Measurements from ENCODE around the gene PGBD5.

The PGBD5 gene

DNA sequence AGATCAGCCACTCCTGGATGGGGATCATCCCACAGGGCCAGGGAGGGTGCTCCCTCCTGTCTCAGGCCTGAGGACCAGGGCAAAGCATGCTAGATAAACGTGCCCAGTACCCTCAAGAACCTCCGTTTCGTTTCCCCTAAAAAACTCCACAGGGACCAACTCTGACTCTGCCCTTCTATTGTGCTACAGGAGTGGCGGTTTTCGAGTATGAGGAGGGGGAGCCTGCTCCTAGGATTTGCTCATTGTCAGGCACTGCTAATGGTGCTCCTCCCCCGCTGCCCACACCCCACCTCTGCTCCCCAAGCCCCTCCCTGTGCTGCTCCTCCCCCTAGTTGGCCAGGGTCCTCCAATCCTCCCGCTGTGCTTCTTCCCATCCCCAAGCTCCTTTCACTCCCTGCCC is 32.0 kb downstream of the PGBD5 start:
- DNase-seq, result no peak

DNA sequence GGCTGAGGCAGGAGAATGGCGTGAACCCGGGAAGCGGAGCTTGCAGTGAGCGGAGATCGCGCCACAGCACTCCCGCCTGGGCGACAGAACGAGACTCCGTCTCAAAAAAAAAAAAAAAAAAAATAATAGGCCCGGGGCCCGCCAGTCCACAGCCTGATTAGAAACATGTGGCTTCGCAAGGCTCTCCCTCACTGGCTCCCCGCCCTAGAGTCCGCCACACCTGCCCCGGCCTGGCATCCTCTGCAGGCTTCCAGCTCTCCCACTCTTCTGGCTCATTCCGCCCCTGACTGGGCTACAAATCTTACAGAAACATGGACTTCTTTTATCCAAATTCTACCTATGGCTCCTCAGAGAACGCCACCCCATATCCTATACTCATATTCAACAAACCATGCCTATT is 32.4 kb downstream of the PGBD5 start:
- DNase-seq, result no peak

DNA sequence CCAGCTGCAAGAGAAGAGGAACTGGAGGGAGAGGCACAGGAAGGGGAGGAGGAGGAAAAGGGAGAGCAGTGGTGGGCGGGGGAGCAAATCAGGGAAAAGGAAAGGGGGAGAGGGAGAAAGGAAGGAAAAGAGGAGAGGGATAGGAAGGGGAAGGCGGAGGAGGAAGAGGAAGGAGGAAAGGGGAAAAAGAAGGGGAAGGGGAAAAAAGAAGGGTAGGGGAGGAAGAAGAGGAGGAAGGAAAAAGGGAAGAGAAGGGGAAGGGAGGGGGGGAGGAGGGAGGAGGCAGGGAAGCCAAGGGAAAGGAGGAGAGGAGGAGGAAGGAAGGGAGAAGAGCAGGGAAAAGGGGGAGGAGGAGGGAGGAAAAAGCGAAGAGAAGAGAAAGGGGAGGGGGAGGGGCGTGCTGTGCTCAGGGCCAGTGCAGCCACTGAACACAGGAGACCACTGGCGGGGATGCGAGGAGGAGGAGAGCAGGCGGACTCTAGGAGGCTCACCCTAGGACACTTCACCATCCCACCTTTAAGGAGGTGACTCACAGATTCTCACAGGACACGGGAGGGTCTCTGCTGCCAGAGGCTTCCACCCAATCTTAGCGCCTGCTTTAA is 33.1 kb downstream of the PGBD5 start:
- no peak for DNase-seq

DNA sequence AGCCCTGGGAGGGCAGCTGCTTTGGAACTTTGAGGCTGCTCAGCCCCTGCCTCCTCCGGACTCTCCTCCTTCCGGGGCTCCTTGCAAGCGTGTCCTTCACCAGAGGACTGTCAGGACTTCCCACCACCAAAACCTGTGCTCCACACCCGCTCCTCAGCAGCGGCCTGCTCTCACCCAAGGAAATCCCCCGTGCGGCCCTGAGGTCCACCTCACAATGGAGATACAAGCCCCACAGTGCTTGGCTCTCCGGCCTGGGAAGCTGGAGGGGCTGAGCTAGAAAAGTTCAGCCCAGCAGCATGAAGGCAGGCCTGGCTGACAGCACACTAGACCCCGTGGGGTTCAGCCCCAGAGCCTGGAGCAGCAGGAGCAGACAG is 33.6 kb downstream of the PGBD5 start:
- DNase-seq, result no peak

DNA sequence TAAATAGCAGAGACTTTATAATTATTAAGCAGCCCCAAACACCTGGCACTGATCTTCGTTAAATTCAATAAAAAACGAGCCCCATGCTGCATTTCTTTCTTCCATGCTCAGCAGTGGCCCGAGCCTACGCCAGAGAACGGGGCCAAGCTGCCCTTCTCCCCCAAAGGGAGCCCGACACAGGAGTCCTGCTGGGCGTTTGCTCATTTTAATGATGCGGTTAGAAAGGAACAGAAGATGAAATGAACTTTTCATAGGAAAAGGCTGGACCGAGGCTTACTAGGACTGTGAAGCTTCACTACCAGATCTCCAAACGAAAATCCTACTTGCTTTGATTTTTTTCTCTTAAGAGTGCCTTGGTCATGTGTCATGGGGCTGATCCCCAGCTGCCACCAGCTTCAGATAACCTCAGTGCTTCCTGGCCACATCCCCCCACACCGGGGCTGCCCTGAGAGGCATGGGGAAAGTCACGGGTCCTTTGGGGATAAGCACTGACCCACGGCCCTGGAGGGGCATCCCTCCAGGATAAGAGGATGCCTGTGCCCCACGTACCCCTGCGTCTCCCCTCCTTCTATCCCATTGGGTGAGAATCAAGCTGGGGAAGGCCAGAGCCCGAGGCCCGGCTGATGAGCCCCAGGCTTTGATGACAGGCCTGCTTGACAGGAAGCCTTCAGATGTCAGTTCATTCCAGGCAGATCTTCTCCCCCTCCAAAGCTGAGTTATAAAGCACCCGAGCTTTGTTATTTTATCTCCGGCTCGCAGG is 34.2 kb downstream of the PGBD5 start:
- no peak for DNase-seq

DNA sequence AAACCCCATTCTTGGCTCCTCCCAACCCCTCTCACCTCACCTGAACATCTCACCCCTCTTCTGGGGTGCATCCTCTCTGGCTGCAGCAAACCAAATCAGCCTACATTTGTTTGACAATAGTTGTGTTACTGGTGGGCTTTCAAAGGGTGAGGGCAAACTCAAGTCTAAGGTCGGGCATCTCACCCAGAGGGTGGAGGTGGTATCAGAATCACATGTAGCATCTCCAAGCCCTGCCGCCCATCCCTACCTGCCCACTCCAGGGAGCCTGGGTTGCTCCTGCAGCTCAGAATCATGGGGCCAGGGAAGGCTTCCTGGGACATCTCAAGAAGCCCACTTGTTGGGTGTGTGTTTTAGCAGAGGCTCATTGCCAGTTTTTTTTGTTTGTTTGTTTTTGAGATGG is 35.8 kb downstream of the PGBD5 start:
- no peak for DNase-seq

DNA sequence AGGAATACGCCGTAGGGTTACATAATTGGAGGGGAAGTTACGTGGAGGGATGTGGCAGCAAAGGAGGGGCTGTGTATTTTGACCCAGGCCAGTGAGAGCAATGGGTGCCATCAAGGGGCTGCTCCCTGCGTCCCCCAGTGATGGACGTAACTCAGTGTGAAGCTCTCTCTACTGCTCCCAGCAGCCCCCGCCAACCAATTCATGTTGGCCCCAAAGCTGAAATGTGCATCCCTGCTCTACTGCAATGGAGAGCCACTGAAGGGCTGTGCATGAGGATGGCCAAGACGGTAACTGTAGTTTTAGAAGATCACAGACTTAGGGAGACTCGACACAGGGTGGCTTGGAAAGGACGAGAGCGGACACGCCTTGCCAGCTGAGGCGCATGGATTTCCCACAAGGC is 38.3 kb downstream of the PGBD5 start:
- no peak for DNase-seq

DNA sequence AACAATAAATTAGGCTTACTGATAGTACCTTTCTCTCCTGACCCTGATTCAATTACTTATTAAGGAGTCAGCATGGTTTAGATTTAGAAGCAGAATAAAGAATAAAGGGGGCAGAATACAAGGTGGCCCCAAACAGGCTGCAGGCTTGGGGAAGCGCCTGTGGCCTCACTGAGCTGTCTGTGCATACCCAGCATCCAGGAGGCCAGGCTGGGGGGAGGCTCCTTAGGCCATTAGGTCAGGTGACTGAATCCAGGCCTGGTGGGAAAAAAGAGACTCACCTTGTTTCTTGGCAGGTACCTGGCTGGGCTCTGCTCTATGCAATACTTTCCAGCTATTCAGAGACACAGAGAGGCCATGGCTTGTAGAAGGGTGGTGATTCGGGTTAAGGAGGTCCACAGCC is 38.8 kb downstream of the PGBD5 start:
- no peak for DNase-seq

DNA sequence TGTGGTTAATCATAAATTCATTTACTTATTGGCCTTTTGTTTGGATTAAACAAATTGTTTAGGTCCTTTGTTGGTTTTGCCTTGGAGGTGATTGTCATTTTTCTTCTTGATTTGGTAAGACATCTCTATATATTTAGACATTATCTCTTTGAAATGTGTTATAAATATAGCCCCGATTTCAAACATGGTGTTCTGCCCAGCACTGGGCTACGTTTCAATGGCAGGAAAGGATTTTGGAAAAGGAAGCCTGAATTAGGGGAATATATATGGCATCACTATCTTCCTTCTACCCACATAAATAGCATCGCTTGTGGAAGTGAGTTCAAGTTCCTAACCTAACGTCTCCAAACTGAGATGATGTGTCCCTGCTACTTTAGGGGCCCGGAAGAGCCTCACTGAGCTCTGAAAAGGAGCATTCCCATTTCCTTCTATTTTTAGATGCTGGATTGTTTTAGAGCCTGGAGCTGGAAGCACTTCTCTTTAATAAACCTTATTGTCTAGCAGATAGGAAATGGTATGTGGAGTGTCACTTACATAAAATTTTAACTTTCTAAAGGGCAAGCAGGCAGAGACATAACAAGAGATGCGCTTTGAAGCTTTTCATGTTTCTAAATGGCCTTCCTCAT is 39.4 kb downstream of the PGBD5 start:
- DNase-seq, result no peak

DNA sequence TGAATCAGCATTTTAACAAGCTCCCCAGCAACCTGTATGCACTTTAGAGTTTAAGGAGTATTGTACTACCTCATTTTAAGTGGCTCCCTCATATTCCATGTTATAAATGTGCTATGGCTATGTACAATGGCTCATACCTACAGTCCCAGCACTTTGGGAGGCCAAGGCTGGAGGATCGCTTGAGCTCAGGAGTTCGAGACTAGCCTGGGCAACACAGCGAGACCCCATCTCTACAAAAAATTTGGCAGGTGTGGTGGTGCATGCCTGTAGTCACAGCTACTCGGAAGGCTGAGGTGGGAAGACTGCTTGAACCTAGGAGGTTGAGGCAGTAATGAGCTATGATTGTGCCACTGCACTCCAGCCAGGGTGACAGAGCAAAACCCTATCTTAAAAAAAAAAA is 40.2 kb downstream of the PGBD5 start:
- no peak for DNase-seq

DNA sequence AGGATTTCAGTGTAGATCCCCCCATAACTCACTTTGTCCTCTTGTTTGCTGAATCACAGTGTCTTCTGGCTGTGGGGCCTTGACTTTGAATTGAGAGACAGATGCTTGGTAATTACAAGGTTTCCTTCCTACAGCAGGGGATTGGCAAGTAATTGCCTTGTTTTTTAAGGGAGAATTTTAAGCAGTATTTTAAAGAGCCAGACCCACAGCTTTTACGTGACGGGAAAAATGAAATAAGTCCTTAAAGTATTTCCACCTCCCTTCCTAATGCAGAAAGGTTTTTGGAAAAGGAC is 41.0 kb downstream of the PGBD5 start:
- no peak for DNase-seq

DNA sequence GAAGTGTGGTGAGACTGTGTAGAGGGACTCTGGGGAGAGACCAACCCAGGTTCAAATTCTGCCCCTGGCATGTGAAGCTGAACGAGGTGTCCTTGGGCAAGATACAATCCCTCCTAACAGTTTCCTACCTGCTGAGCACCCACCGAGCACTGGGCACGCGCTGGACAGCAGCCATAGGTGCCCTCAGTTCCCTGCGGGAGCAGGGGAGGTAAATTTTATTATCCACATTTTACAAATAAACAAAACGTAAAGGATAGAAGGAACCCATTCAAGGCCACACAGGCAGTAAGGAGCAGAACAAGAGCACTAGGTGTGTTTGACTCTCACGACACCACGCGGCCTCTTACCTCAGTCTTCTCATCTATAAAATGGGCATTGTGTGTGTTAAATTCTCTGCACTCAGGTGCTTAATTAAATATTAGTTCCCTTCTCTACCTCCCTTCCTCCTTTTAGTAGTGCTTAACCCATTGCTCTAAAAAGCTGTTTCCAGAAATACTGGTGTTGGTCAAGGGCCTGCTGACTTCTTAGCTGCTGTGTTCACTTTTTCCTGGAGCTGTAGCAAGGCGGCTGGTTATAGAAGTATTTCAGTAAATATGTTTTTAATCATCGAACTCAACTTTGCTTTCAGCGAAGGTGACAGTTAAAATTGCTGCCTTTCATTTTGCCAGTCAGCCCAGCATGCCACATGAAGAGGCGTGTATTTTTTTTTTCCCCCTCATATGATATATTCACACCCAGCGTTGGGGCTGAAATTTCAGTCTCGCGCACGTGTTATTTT is 41.6 kb downstream of the PGBD5 start:
- no peak for DNase-seq

DNA sequence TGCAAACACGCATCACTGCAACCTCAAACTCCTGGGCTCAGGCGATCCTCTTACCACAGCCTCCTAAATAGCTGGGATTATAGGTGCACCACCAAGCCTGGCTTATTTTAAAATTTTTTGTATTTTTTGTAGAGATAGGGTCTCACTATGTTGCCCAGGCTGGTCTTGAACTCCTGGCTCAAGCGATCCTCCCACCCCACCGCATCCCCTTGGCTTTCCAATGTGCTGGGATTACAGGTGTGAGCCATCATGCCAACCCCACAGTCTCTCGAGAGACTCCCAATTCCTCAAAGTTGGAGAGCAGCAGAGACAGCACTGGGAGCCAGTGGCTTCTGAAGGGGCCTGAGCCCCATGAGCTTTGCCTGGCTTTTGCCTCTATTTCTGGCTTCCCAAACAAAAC is 42.7 kb downstream of the PGBD5 start:
- no peak for DNase-seq

DNA sequence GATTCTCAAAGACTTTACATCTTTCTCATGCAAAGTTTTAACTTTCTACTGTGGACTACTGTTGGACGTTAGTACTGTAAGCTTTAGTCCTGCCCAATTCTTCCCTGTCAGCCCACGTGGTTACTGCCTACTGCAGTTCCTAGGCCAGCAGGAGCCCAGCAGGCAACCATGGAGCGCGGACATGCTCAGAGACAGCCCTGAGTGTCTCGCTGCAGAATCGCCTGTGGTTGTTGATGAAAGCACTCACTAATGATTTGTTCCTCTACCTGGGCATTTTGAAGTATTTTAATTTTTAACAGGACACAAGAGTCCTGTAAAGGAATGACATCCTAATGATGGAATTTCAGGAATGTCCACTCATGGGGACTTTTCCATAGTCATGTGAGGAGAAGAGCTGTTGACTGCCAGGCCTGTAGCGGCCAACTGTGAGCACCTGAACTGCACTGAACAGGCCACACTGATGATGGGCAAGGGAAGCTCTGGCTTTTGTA is 44.1 kb downstream of the PGBD5 start:
- no peak for DNase-seq

DNA sequence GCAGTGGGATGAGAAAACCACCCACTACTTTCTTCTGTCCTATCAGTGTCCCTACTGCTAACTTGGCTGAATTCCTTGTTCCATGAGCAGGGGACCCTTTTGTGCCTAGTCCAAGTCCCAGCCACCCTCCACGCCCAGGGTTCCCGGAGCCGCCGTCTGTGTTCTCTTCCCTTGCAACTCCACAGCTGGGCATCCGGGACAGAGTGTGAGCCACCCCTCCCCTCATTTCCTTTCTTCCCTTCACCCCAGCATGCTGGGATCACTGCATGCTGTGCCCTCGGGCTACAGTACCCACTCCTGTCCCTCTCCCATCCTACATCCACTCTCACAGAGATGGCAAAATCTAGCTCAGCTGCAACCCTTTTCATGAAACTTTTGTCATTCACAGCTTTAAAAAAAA is 44.5 kb downstream of the PGBD5 start:
- DNase-seq, result no peak

DNA sequence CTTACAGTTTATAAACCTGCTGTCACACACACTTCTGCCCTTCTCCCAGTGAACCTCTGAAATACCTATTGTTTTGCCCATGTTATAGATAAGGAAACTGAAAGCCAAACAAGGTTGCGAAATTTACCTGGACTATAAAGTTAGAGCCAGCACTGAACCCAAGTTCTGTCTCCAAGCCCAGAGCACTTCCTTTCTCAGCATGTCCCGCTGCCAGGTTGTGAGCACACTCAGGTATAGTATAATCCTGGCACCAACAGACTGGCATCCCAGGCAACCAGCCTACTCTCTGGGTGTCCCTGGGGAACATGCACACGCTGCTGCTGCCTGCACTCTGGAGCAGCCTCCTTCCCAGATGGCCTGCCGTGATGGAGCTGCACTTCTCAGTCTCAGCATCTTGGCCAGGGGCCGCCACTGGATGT is 45.1 kb downstream of the PGBD5 start:
- DNase-seq, result no peak

DNA sequence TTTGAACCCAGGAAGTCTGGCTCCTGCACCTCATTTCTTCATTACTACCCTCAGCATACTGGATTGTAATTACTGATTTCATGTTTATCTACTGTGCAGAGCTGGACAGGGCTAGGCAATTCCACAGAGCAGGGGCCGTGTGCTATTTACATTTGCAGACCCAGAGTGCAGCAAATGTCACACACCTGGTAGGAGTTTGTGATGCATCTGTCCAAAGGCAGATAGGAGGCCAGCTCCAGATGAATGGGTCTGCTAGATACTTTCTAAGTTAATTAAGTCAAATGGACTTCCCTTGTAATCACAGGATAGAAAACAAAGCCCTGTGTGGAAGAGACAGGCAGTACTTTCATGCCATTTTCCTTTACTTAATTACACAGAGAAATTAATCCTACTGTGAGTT is 46.2 kb downstream of the PGBD5 start:
- no peak for DNase-seq

DNA sequence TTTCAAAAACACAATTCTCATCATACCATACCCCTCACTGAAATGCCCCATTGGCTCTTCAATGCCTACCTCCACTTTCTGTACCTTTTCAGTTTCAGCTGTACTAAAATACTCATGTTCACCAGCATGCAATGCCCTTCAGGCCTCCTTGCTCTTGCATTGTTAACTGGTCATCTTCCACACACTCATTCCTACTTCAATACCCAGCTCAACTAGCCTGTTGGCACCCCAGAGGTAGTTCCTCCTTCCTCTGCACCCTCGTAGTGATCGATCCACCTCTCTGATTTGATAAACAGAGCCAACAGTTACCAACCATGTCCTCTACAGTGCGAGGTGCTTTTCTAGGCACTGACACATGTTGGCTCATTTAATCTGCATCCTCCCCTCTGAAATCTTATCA is 46.7 kb downstream of the PGBD5 start:
- DNase-seq, result no peak

DNA sequence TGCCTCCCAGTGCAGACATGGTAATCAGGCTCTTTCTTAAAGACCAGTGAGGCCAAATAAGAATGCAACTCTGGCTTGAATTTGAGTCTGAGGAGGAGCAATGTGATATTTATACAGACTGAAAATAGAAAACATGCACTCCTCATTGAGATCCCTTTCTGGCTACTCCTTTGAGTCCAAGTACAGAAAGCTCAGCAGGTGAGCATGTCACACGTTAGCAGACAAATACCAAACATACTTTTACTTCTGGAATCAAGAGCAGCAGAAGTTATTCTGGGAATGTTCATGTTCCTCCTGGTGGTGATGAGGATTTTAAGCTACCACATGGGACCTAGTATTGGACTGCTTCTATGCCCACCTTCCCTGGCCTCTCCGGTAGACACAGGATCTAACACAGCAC is 48.3 kb downstream of the PGBD5 start:
- DNase-seq, result no peak

DNA sequence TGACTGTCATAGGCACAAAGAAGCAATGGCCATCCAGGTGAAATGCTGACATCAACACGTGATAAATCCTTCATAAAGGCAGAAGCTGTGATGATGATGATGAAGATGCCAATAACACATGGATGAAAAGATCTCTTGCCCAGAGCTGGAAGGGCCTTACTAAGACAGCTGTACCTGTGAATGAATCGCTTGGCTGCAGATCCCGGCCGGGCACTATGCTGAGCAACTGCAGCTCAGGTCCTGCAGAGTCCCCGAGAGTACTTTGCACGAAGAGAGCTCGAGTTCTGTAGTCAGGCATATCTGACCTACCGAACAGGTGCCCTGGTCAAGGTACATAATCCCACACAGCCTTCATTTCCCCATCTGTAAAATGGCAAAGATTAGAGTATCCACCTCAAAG is 48.8 kb downstream of the PGBD5 start:
- no peak for DNase-seq

DNA sequence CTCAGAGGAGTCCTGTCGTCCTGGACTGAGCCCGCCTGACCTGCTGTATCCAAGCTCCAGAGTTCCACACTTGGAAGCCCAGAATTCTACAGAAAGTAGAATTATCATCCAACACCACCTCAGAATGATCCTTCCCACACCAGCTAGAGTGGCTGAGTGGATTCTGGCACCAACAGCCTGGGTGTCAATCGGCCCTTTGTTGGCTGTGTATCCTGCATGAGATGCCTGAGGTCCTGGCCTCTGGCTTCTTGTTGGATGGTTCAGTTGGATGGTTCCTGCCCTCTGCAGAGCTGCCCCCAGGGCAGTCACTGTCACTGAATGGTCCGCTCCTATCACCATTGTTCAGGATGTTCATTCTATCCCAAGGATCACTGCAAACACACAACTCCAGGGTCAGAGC is 49.8 kb downstream of the PGBD5 start:
- no peak for DNase-seq

DNA sequence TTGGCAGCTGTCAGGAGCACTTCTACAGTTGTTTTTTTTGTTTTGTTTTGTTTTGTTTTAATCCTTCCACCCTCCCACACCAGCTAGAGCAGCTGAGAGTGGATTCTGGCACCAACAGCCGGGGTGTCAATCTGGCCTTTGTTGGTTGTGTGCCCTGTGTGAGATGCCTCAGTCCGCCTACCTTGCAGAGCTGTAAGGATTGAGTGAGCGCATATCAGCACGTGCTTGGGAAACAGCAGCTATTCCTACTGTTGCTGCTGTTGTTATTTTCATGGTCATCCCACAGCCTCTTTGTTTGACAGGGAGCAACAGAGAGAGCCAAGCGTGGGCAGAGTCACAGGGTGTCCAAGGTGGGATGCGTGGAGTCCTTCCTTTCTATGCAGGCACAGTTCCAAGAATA is 50.4 kb downstream of the PGBD5 start:
- DNase-seq, result no peak

DNA sequence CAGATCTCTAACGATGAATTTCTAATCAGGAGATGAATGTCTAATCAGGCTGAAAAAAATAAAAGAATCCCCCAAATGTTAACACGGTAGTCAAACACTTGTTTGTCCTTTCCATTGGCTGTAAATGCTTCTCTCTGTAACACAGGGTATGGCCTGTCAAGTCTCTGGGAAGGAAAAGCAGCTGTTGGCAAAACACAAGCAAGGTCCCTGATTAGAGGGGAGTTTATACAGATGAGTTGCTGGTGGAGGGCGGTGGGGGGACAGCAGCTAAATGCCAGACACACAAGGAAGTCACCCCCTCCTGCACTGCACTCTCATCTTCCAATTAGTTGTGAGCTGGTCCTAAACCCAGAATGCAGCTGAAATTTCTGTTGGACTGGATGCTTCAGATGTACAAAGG is 51.0 kb downstream of the PGBD5 start:
- no peak for DNase-seq
